MM.1S (cell line): ENCODE measurements around the gene DEDD2.

ENCODE experiments used
- CTCF ChIP-seq: fragments of 300-600 bp; sonication (generic); IDR thresholded peaks from 2 replicates; pipeline ENCODE4 v1.5.1; 2016; ENCODE audit warnings: antibody characterized with exemption, low read length, mixed read lengths
- EZH2 ChIP-seq: fragments of 300-600 bp; sonication (generic); optimal IDR thresholded peaks from 2 replicates; pipeline ENCODE3; 2017; ENCODE audit warnings: low read depth, mild to moderate bottlenecking, antibody characterized with exemption, low read length, mixed read lengths

GRCh38 chr19:42197375-42197817, 20.1 kb downstream of the DEDD2 start:
- TF ChIP-seq CTCF = no peak
- no peak for TF ChIP-seq EZH2
